SU-DHL-6 (cell line): Measurements from ENCODE around the gene CIRBP.

Source experiments
- H2AFZ ChIP-seq: fragments of 200-600 bp; sonication (generic); 2 replicates; pipeline ENCODE4 v1.6.1; 2014; ENCODE audit warnings: low read depth, mild to moderate bottlenecking, moderate library complexity, mixed read lengths, antibody characterized with exemption, low read length; ENCODE audit not compliant: severe bottlenecking
- H3F3A ChIP-seq: fragments of 200-600 bp; shearing (Covaris generic); 2 replicates; pipeline ENCODE4 v1.6.0; 2016; ENCODE audit warnings: antibody characterized with exemption, mild to moderate bottlenecking; ENCODE audit not compliant: insufficient read depth
- H3K27ac ChIP-seq: fragments of 200-600 bp; sonication (generic); 2 replicates; pipeline ENCODE4 v1.5.1; 2016; ENCODE audit warnings: low read depth, mild to moderate bottlenecking, low read length, moderate library complexity, mixed read lengths
- H3K27me3 ChIP-seq: fragments of 200-600 bp; sonication (generic), shearing (Covaris generic); 2 replicates; pipeline ENCODE4 v1.6.0; 2014; ENCODE audit warnings: mild to moderate bottlenecking, low read length
- H3K36me3 ChIP-seq: fragments of 200-600 bp; sonication (generic); 2 replicates; pipeline ENCODE4 v1.6.1; 2014; ENCODE audit warnings: mild to moderate bottlenecking, low read length, mixed read lengths
- H3K4me2 ChIP-seq: fragments of 300-600, 200-600 bp; shearing (Covaris generic), sonication (generic); 2 replicates; pipeline ENCODE4 v1.6.0; 2014; ENCODE audit warnings: low read length, low read depth, mild to moderate bottlenecking; ENCODE audit not compliant: poor library complexity, severe bottlenecking
- H3K4me3 ChIP-seq: fragments of 200-600 bp; sonication (generic); 2 replicates; pipeline ENCODE4 v1.5.1; 2014; ENCODE audit warnings: antibody characterized with exemption, low read length, mild to moderate bottlenecking, mixed read lengths; ENCODE audit not compliant: insufficient read depth, poor library complexity, severe bottlenecking
- H3K79me2 ChIP-seq: fragments of 200-600 bp; sonication (generic); 2 replicates; pipeline ENCODE4 v1.6.1; 2014; ENCODE audit warnings: mild to moderate bottlenecking, low read length, moderate library complexity; ENCODE audit not compliant: insufficient read depth
- H3K9ac ChIP-seq: fragments of 200-600 bp; sonication (generic); 2 replicates; pipeline ENCODE4 v1.7.0; 2014; ENCODE audit warnings: mild to moderate bottlenecking, low read length
- H3K9me2 ChIP-seq: fragments of 200-600 bp; sonication (generic); replicated peaks from 2 replicates; pipeline ENCODE4 v1.6.1; 2014; ENCODE audit warnings: low read length; ENCODE audit not compliant: insufficient read depth
- H3K9me3 ChIP-seq: fragments of 200-600 bp; sonication (generic); 2 replicates; pipeline ENCODE4 v1.6.1; 2014; ENCODE audit warnings: low read length, mixed read lengths; ENCODE audit not compliant: insufficient read depth
- H4K20me1 ChIP-seq: fragments of 200-600 bp; sonication (generic); 2 replicates; pipeline ENCODE4 v1.6.1; 2014; ENCODE audit warnings: low read depth, mild to moderate bottlenecking, antibody characterized with exemption, low read length, moderate library complexity, mixed read lengths
- CTCF ChIP-seq: fragments of 200-600 bp; sonication (generic); IDR thresholded peaks from one replicate; pipeline ENCODE4 v1.5.1; 2017; ENCODE audit warnings: antibody characterized with exemption, mild to moderate bottlenecking, low read length, moderate library complexity; ENCODE audit not compliant: insufficient read depth, poor library complexity, severe bottlenecking
- EZH2phosphoT487 ChIP-seq: fragments of 200-600 bp; sonication (generic), shearing (Covaris generic); conservative IDR thresholded peaks from 2 replicates; pipeline ENCODE4 v1.6.1; 2018; ENCODE audit warnings: mild to moderate bottlenecking, antibody characterized with exemption, low read length, moderate library complexity, mixed read lengths

The CIRBP gene

GRCh38 chr19:1310853-1311180 is 41.7 kb downstream of the CIRBP start:
- Histone ChIP-seq H3K9ac (no peak overlapping the region), H3K36me3 (no peaks in the 10 kb centered on the region), H3F3A (no peaks in the 10 kb centered on the region), H3K27me3 (no peaks in the 10 kb centered on the region), H3K4me2 (no peak overlapping the region), H2AFZ (no peak overlapping the region), H3K9me2 (no peaks in the 10 kb centered on the region), H4K20me1 (no peaks in the 10 kb centered on the region), H3K9me3 (no peaks in the 10 kb centered on the region), H3K4me3 (no peak overlapping the region), H3K79me2 (no peaks in the 10 kb centered on the region), H3K27ac (no peak overlapping the region)
- no peak for TF ChIP-seq CTCF
- TF ChIP-seq EZH2phosphoT487 = no peak

DNA sequence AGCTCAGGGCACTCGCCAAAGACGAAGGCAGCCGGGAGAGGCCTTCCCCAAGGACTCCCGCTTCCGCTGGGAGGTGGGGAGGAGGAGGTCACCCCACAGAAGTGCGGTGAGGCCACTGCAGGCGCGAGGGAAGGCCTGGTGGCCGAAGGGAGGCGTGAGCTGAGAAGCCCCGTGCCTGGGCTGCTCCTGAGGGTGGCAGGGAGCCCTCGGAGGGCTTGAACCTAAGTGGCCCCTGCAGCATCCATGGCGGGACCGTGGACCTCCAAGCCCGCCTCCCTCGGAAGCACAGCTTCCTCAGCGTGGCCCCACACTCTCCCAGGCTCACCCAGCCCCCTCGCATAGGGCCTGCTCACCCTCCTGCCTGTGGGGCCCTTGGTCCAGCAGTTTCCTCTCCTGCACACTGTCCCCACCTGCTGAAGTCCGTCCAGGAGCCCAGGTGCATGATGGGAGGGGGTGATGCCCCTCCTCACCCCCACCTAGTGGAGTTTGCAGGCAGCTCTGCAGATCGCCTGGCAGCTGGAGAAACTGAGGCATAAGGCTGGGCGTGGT is 42.5 kb downstream of the CIRBP start:
- Histone ChIP-seq H2AFZ (no peak overlapping the region), H4K20me1 (no peaks in the 10 kb centered on the region), H3K9me2 (no peaks in the 10 kb centered on the region), H3K4me3 (no peak overlapping the region), H3F3A (no peaks in the 10 kb centered on the region), H3K79me2 (no peaks in the 10 kb centered on the region), H3K27me3 (no peaks in the 10 kb centered on the region), H3K4me2 (no peak overlapping the region), H3K9me3 (no peaks in the 10 kb centered on the region), H3K9ac (no peak overlapping the region), H3K36me3 (no peaks in the 10 kb centered on the region), H3K27ac (no peak overlapping the region)
- TF ChIP-seq CTCF (no peak), EZH2phosphoT487 (no peak)

- Histone ChIP-seq H3K9me2 (no peaks in the 10 kb centered on the region), H4K20me1 (no peaks in the 10 kb centered on the region), H3K36me3 (no peaks in the 10 kb centered on the region), H3K9ac (no peak overlapping the region), H3K9me3 (no peaks in the 10 kb centered on the region), H2AFZ (no peak overlapping the region), H3K79me2 (no peaks in the 10 kb centered on the region), H3F3A (no peaks in the 10 kb centered on the region), H3K4me3 (no peak overlapping the region), H3K4me2 (no peak overlapping the region), H3K27me3 (no peaks in the 10 kb centered on the region), H3K27ac (no peak overlapping the region)
- no peak for TF ChIP-seq CTCF
- no peak for TF ChIP-seq EZH2phosphoT487
Measured at GRCh38 chr19:1312767-1313694, 43.9 kb downstream of the CIRBP start.
